Measurements from ENCODE around the gene SCFD2. TPM values are rescaled to one million over a fixed set of nuclear protein-coding genes. Genes with fewer than 3 reads are reported as not detected.
"Not testable (repeated sequence)": the region's sequence is repeated elsewhere in the genome, so short reads cannot be mapped to it uniquely, and the experiment has no call there.

The SCFD2 gene
- total RNA-seq (2014; rRNA removed) (36.6 and 40.7 TPM in 2 replicates), Bru-seq, nascent RNA (percentile 66 among the genes with signal in this experiment), BruChase-seq, experiment 1, labeled RNA remaining after a 6-hour chase (percentile 60 among the genes with signal in this experiment), BruChase-seq, experiment 2, labeled RNA remaining after a 2-hour chase (percentile 67 among the genes with signal in this experiment)
- long read RNA-seq, partial matches to known transcripts = 2 of 5 reads
- long read RNA-seq, other reads (novel, unspliced or antisense) = 3 of 5 reads

DNA sequence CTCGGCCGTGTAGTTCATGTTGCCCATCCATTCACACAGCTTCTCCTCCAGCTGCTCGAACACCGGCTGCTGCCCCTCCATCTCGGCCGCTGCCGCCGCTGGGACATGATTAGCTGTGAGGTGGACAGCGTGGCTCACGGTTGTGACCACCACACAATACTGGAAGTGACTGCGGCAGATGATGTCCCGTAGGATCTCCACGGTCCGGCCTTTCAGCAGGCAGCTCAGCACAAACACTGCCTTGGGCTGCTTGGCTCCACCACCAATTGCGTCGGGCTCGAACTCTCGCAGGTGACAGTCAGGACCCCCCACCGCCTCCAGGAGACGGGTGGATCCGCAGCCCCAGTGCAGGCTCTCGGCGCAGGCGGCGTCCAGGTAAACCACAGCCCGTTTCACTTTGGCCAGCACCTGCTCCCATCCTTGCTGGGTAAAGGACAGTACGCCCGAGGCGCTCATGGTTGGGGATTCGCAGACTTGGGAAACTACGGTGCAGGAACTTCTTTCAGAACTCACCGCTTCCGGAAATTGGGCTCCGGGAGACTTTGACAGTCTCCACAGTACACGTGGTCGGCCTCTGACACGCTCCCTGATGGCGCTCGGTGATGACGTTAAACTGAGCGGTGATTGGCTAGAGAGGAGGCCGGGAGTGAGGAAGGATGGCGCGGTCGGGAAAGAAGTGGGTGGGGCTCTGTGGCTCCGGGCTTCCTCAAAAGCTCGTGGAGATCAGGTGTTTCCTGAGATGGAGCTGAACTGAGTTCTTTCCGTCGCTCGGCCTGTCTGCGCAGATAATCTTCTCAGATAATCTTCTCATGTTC, at the start of gene SCFD2:
TSS of gene SCFD2 (minus strand) at position 576 of the 815 bp plus-strand sequence.
- BruUV-seq (replicated peaks) = TSS peak; percentile 71
- H3K27ac ChIP-seq (ENCODE audit: low read length) = peak within 1 kb of the TSS; percentile 51
- POLR2A ChIA-PET (ENCODE audit: unreplicated experiment) = no interaction called here
- H3F3A ChIP-seq (ENCODE audit: low read length, unreplicated experiment) = no peaks in the 10 kb centered on the region
- H3K36me3 ChIP-seq (ENCODE audit: low read depth, low read length) = no peaks in the 10 kb centered on the region
- CTCF ChIA-PET = no interaction called here
- H4K20me1 ChIP-seq (ENCODE audit: low read length) = peaks cover 8% of the 10 kb centered on the region
- ATAC-seq (peak; percentile 92), DNase-seq (peak; percentile 100)
- H3K9me3 ChIP-seq (ENCODE audit: low read length) = no peaks in the 10 kb centered on the region
- peak within 1 kb of the TSS; percentile 92 for H3K4me2 ChIP-seq (ENCODE audit: low read length)
- peak within 1 kb of the TSS; percentile 91 for H3K9ac ChIP-seq (ENCODE audit: low read length)
- H3K4me1 ChIP-seq (ENCODE audit: insufficient read depth, low read length) = peaks cover 34% of the 10 kb centered on the region
- H3K27me3 ChIP-seq (ENCODE audit: low read length) = no peaks in the 10 kb centered on the region
- TF ChIP-seq EZH2 (IDR thresholded peaks at IDR 0.05; ENCODE audit: low read length, unreplicated experiment) (no peak), EZH2phosphoT487 (IDR thresholded peaks at IDR 0.05; ENCODE audit: borderline replicate concordance, low read length) (no peak)
- TF ChIP-seq, protein P1, sequence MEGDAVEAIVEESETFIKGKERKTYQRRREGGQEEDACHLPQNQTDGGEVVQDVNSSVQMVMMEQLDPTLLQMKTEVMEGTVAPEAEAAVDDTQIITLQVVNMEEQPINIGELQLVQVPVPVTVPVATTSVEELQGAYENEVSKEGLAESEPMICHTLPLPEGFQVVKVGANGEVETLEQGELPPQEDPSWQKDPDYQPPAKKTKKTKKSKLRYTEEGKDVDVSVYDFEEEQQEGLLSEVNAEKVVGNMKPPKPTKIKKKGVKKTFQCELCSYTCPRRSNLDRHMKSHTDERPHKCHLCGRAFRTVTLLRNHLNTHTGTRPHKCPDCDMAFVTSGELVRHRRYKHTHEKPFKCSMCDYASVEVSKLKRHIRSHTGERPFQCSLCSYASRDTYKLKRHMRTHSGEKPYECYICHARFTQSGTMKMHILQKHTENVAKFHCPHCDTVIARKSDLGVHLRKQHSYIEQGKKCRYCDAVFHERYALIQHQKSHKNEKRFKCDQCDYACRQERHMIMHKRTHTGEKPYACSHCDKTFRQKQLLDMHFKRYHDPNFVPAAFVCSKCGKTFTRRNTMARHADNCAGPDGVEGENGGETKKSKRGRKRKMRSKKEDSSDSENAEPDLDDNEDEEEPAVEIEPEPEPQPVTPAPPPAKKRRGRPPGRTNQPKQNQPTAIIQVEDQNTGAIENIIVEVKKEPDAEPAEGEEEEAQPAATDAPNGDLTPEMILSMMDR (conservative IDR thresholded peaks at IDR 0.05; ENCODE audit: low read depth, low read length) = no peak
- intact Hi-C loops (cut with micrococcal nuclease) = loop anchor here (1.0 to 10.0 kb wide), 3 partner anchors 12 to 699 kb away; partner anchors contain the start of genes CHIC2 and FIP1L1
- peak within 1 kb of the TSS; percentile 84 for H2AFZ ChIP-seq (ENCODE audit: low read length)
- H3K79me2 ChIP-seq (ENCODE audit: low read length) = peaks cover 51% of the 10 kb centered on the region
- no peaks in the 10 kb centered on the region for H3K9me2 ChIP-seq (replicated peaks; ENCODE audit: low read length)
- peak within 1 kb of the TSS; percentile 95 for H3K4me3 ChIP-seq (ENCODE audit: low read length)

DNA sequence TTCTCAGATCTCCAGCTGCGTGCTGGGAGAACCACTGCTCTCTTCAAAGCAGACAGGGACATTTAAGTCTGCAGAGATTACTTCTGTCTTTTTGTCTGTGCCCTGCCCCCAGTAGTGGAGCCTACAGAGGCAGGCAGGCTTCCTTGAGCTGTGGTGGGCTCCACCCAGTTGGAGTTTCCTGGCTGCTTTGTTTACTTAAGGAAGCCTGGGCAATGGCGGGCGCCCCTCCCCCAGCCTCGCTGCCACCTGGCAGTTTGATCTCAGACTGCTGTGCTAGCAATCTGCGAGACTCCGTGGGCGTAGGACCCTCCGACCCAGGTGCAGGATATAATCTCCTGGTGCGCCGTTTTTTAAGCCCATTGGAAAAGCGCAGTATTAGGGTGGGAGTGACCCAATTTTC, 43.6 kb upstream of the SCFD2 start:
- ATAC-seq; DNase-seq; H3K4me1 ChIP-seq (ENCODE audit: insufficient read depth, low read length); H3K27me3 ChIP-seq (ENCODE audit: low read length); intact Hi-C loops (cut with micrococcal nuclease); CTCF ChIA-PET; H3F3A ChIP-seq (ENCODE audit: low read length, unreplicated experiment); H3K9me3 ChIP-seq (ENCODE audit: low read length); H3K4me2 ChIP-seq (ENCODE audit: low read length); H2AFZ ChIP-seq (ENCODE audit: low read length); H3K27ac ChIP-seq (ENCODE audit: low read length); H3K9ac ChIP-seq (ENCODE audit: low read length); BruUV-seq (replicated peaks); H3K4me3 ChIP-seq (ENCODE audit: low read length); H3K36me3 ChIP-seq (ENCODE audit: low read depth, low read length); POLR2A ChIA-PET (ENCODE audit: unreplicated experiment); H3K9me2 ChIP-seq (replicated peaks; ENCODE audit: low read length): not testable (repeated sequence)
- Histone ChIP-seq H4K20me1 (ENCODE audit: low read length) (peaks cover 17% of the 10 kb centered on the region; the same call in 1 of the 2 replicates), H3K79me2 (ENCODE audit: low read length) (peaks cover 41% of the 10 kb centered on the region)

DNA sequence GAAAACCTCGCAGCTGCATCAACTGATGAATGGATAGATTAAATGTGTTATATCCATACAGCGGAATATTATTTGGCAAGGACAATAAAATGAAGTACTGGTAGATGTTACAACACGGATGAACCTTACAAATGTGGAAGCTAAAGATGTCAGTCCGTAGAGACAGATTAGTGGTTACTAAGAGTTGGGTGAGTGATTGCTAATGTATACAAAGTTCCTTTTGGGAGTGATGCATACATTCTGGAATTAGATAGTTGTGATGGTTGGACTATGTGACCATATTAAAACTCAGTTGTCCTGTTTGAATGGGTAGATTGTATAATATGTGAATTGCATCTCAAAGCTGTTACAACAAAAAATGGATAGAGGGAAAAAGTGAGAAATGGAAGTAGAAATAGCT, 14.4 kb upstream of the SCFD2 start:
- Histone ChIP-seq H3K4me3 (ENCODE audit: low read length) (peak overlapping the region; percentile 87; the same call in 1 of the 2 replicates), H3F3A (ENCODE audit: low read length, unreplicated experiment) (no peaks in the 10 kb centered on the region), H3K9ac (ENCODE audit: low read length) (no peak overlapping the region), H3K9me2 (replicated peaks; ENCODE audit: low read length) (no peaks in the 10 kb centered on the region), H3K27ac (ENCODE audit: low read length) (no peak overlapping the region), H4K20me1 (ENCODE audit: low read length) (peaks cover 26% of the 10 kb centered on the region), H3K27me3 (ENCODE audit: low read length) (no peaks in the 10 kb centered on the region), H3K36me3 (ENCODE audit: low read depth, low read length) (peaks cover 28% of the 10 kb centered on the region), H3K4me2 (ENCODE audit: low read length) (peak overlapping the region; percentile 90), H3K79me2 (ENCODE audit: low read length) (peaks cover 54% of the 10 kb centered on the region), H3K9me3 (ENCODE audit: low read length) (no peaks in the 10 kb centered on the region), H2AFZ (ENCODE audit: low read length) (no peak overlapping the region), H3K4me1 (ENCODE audit: insufficient read depth, low read length) (peaks cover 25% of the 10 kb centered on the region)
- no peak for TF ChIP-seq EZH2 (IDR thresholded peaks at IDR 0.05; ENCODE audit: low read length, unreplicated experiment)
- TF ChIP-seq EZH2phosphoT487 (IDR thresholded peaks at IDR 0.05; ENCODE audit: borderline replicate concordance, low read length) = no peak
- TF ChIP-seq, protein P1 (conservative IDR thresholded peaks at IDR 0.05; ENCODE audit: low read depth, low read length) = no peak
- DNase-seq (peak; percentile 29), ATAC-seq (no peak)
- ChIA-PET POLR2A (ENCODE audit: unreplicated experiment) (no interaction called here), CTCF (no interaction called here)
- no TSS peak for BruUV-seq (replicated peaks)
- intact Hi-C loops (cut with micrococcal nuclease) = no loop called here

Data from PC-3 (cell line).